Stimulated activated CD4-positive, alpha-beta T cell treated with anti-CD3 and anti-CD28 coated beads, Interleukin-15, amount 100 ng/mL, for 1 hour (primary cell): ENCODE results near the gene ADAMTS14.

Source experiments
- DNase-seq, 2 donors: peaks; one replicate each; pipeline ENCODE4 v3.0.0-alpha.2; 2020; ENCODE audit warnings: low read depth in 1 of 2, low spot score in 1 of 2

Gene ADAMTS14

GRCh38 chr10:70692043-70692603 lies 19.8 kb downstream of the ADAMTS14 start:
- no peak for DNase-seq

GRCh38 chr10:70693619-70694335 lies 21.5 kb downstream of the ADAMTS14 start:
- DNase-seq, result no peak

- no peak for DNase-seq
Measured at GRCh38 chr10:70694418-70695141, 22.3 kb downstream of the ADAMTS14 start.

- no peak for DNase-seq
Measured at GRCh38 chr10:70695241-70696030, 23.1 kb downstream of the ADAMTS14 start.

GRCh38 chr10:70698211-70698610 lies 25.9 kb downstream of the ADAMTS14 start:
- no peak for DNase-seq

- DNase-seq, result no peak
Measured at GRCh38 chr10:70699063-70699658, 26.9 kb downstream of the ADAMTS14 start.

GRCh38 chr10:70699659-70700174 lies 27.4 kb downstream of the ADAMTS14 start:
- DNase-seq, result no peak

GRCh38 chr10:70702190-70702763 lies 30.0 kb downstream of the ADAMTS14 start:
- DNase-seq, result no peak

- no peak for DNase-seq
Measured at GRCh38 chr10:70704211-70704610, 31.9 kb downstream of the ADAMTS14 start.

GRCh38 chr10:70705121-70705861 lies 33.0 kb downstream of the ADAMTS14 start:
- DNase-seq, result no peak

- DNase-seq, result no peak
Measured at GRCh38 chr10:70711177-70711576, 38.9 kb downstream of the ADAMTS14 start.

GRCh38 chr10:70711911-70712310 lies 39.6 kb downstream of the ADAMTS14 start:
- DNase-seq, result no peak

GRCh38 chr10:70714245-70714644 lies 41.9 kb downstream of the ADAMTS14 start:
- no peak for DNase-seq

- no peak for DNase-seq
Measured at GRCh38 chr10:70714951-70715350, 42.6 kb downstream of the ADAMTS14 start.

- DNase-seq, result no peak
Measured at GRCh38 chr10:70715853-70716795, 43.8 kb downstream of the ADAMTS14 start.

- DNase-seq, result no peak
Measured at GRCh38 chr10:70722820-70723424, 50.6 kb downstream of the ADAMTS14 start.

GRCh38 chr10:70723771-70724170 lies 51.5 kb downstream of the ADAMTS14 start:
- no peak for DNase-seq

GRCh38 chr10:70726909-70727495 lies 54.7 kb downstream of the ADAMTS14 start:
- DNase-seq, result no peak
